Measurements from ENCODE around the gene KIAA0825. TPM values are rescaled to one million over a fixed set of nuclear protein-coding genes. Genes with fewer than 3 reads are reported as not detected.

KIAA0825 gene
- total and polyA plus RNA-seq, 2 of the 8 experiments (the other 6 are each of a cell fraction or from before 2014, with no cell fraction given): 0.60 to 1.0 TPM

GRCh38 chr5:94517490-94518488 lies 100.6 kb downstream of the KIAA0825 start (continued):
- TF ChIP-seq BACH1 (IDR thresholded peaks at IDR 0.05; ENCODE audit: low read length): no peak
